HG03175 (cell line): ENCODE results near the gene ASAH2B.
"Not testable (repeated sequence)": the region's sequence is repeated elsewhere in the genome, so short reads cannot be mapped to it uniquely, and the experiment has no call there.

Experiments
- ATAC-seq: cut with Tn5 transposase; IDR thresholded peaks from one replicate; pipeline ENCODE4 v1.9.1; 2021; ENCODE audit warnings: mild to moderate bottlenecking, moderate library complexity; ENCODE audit not compliant: unreplicated experiment

Gene ASAH2B

DNA sequence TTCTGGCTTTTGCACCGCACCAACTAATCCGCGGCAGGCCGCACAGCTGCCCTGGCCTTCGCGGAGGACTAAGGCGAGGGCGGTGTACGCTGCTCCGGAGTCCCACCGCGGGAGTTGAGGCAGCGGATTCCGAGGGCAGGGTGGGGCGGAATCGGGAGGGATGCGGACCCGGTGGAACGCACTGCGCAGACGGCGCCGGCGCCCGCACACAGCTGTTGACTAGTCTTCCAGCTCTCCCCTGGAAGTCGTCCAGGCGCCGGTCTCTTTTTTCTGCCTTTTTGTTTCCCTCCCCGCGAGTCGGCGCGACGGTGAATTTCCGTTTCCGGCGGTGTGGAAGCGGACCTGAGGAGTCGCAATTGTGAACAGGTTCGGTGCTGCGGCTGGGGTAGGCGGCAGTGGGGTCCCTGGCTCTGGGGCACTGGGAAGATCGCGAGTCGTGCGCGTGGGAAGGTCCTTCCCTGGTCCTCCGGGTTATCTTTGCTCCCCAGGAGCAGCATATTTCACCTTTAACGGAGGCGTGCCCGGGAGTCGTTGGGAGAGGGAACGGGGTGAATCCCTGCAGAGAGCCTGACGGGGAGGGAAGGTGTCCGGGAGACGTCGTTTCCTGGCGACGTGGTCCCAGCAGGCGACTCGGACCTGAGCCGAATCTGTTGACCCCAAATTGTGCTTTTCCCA is at the start of gene ASAH2B:
Gene ASAH2B, plus strand, starts transcription at position 319 of the 675 bp plus-strand sequence. CDS start 5,195 bp downstream, outside the sequence.
- peak; percentile 84 for ATAC-seq

DNA sequence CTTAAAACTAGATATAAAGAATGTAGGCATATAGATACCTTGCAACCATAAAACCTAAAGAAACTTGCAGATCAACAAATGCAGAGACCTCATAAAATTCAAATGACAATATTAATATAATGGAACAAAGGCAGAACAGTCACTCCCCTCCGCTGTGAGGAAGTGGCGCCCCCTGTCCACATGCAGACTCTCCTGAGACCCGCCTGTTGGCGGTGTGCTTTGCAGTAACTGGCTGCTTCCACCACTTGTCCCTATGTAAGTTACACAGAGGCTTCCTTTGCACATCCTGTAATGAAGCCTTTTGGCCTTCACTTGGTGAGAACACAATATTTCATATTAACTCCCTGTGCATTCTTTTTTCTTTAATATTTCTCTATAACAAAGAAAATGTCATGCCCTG is 41.9 kb upstream of the ASAH2B start:
- not testable (repeated sequence) for ATAC-seq

DNA sequence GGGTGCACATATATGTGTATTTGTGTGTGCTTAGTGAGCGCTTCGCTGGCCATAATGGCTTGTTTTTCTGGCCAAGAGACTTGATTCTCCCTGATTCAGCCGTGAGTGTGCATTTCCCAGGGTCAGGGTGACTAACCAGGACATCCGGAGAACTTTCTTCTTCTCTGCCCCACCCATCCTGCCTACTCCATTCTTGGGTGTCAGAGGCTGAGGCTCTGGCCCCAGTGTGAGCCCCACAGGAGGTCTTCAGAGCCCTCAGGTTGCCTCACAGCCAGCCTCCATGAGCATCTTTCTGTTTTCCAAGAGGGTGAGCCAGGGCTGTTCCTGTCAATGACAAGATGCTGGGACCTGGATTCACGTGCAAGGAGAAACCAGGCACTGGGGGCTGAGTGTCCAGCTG is 37.8 kb upstream of the ASAH2B start:
- not testable (repeated sequence) for ATAC-seq

DNA sequence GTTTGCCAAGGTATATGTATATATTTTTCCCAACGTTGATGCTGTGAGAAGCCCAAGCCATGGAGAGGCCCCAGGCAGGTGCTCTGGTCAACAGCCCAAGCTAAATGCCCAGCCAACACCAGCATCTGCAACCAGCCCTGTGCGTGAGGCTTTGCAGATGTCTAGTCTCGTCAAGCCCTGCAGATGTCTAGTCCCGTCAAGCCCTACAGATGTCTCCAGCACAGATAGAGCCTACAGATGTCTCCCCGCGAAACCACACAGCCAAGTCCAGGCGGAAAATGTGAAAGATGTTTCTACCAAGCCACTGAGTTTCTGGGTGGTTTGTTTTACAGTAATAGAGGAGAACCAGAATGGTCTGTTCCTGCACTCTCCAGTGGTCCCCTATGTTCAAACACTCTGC is 36.7 kb upstream of the ASAH2B start:
- ATAC-seq: not testable (repeated sequence)

DNA sequence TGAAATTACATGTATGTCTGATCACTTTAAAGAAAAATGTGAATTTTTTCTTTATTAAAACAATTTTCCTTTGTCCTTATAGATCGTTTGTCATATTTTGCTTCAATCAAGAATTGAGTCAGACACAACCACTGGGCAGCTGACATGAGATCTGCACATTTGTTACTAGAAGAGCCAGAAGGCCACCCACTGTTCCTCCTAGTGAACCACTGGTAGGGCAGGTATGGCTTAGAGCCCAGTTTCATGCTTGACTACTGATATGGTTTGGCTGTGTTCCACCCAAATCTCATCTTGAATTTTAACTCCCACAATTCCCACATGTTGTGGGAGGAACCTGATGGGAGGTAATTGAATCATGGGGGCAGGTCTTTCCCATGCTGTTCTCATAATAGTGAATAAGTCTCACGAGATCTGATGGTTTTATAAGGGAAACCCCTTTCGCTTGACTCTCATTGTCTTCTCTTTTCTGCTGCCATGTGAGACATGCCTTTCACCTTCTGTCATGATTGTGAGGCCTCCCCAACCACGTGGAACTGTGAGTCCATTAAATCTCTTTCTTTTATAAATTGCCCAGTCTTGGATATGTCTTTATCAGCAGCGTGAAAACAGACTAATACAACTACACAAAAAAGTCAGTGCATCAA is 35.2 kb upstream of the ASAH2B start:
- not testable (repeated sequence) for ATAC-seq

DNA sequence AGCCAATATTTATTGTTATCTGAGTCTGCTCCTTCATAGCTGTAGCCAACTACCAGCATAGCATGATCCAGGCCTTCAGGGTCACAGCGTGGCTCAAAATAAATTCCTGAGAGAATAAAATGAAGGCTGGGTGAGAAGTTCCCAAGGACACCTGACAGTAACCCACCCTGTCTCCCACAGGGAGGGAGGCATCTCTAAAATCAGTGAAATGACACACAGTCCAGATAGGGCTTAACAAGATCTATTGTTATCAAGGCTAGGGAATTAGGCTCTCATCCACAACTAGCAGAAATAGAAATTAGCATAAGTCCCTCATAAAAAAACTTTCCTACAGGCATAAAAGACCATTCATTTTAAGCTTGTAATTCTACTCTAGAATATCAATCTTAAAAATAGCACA is 33.7 kb upstream of the ASAH2B start:
- ATAC-seq: not testable (repeated sequence)

DNA sequence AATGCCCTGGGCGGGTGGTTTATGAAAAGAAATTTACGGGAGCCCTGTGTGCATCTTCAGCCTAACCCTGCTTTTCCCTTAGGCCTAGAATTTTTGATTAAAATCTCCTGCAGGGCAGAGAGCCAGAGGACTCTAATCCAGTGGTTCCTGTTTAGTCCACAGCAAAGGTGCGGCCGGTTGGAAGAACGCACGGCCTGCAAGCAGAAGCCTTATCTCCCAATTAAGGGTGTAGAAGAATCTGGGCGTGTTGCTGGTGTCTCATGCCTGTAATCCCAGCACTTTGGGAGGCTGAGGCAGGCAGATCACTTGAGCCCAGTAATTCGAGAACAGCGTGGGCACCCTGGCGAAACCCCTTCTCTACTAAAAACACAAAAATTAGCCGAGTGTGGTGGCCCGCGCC is 29.5 kb upstream of the ASAH2B start:
- ATAC-seq: not testable (repeated sequence)

DNA sequence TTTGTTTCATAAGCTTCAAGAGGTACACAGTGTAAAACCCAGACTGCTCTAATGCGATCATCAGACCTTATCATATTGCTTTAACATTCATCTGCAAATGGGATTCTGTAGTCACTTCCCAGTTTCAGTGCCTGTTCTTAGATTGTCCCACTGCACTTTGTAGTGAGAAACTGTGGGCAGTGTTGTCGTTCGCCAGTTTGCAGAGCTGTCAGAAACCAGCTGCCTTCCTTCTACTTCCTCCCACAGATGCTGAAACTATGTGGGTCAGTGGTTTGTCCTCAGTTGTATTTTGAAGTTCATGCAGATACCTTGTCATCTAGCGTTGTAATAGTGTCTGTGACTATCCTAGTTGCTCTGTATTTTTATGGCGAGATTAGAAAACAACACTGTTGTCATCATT is 15.9 kb upstream of the ASAH2B start:
- not testable (repeated sequence) for ATAC-seq

DNA sequence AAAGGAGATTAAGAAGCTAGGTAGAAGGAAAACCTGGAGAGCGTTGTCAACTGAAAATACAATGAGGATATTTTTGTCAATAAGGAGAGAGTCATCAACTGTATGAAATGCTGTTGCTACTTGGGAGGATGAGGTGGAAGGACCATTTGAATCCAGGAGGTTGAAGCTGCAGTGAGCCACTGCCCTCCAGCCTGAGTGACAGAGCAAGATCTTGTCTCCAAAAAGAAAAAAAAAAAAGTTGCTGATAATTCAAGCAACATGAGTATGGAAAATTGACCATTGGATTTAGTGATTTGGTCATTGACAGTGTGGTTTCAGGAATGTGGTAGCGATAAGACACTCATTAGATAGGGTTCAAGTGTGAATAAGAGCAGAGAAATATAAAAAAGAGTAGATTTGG is 11.6 kb upstream of the ASAH2B start:
- ATAC-seq: not testable (repeated sequence)

DNA sequence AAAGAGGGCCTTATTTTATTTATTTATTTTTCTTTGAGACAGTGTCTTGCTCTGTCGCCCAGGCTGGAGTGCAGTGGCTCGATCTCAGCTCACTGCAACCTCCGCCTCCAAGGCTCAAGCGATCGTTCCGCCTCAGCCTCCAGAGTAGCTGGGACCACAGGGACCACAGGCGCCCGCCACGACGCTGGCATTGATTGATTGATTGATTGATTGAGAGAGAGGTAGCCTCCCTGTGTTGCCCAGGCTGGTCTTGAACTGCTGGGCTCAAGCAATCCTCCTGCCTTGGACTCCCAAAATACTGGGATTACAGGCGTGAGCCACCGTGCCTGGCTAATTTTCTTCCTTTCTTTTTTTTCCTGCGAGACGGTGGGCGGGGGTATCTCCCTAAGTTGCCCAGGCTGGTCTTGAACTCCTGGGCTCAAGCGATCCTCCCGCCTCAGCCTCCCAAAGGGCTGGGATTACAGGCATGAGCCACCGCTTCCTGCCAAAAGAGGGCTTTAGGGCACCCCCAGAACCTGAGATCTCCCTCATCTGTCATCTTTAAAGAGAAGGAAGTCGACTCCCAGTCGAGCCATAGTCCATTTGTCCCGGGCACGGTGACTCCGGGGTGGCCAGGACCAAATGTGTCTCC is 634 bp upstream of the ASAH2B start:
- not testable (repeated sequence) for ATAC-seq

DNA sequence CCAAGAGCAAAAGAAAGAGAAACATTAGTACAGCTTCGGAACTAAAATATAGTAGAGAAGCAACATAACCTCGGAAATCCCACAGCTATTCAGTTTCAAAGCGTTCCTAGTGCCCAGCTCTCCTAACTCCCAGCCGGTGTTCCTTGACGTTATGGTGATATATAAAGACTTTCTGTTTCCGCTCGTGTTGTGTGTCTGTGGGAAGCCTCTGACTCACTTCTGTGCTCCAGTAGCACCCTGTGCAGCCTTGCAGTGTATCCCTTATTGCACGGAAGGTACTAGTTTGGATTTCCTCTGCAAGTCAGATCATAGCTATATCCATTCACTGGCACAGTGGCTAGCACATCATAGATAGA is 535 bp downstream of the ASAH2B start:
- peak; percentile 33 for ATAC-seq

DNA sequence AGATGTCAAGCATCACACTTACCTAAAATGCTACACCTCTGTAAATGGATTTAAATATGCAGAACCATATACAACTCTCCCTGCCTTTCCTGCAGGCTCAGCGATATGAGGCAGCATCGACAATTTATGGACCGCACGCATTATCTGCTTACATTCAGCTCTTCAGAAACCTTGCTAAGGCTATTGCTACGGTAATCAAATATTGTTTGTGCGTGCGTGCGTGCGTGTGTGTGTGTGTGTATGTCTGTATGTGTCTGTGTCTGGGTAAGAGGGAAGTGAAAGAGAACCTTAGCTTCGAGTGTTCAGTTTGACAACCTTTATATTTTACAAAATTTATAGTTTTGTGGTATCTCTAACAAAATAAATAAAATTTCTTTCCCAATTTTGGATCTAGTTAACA is 3.1 kb downstream of the ASAH2B start:
- ATAC-seq: not testable (repeated sequence)

DNA sequence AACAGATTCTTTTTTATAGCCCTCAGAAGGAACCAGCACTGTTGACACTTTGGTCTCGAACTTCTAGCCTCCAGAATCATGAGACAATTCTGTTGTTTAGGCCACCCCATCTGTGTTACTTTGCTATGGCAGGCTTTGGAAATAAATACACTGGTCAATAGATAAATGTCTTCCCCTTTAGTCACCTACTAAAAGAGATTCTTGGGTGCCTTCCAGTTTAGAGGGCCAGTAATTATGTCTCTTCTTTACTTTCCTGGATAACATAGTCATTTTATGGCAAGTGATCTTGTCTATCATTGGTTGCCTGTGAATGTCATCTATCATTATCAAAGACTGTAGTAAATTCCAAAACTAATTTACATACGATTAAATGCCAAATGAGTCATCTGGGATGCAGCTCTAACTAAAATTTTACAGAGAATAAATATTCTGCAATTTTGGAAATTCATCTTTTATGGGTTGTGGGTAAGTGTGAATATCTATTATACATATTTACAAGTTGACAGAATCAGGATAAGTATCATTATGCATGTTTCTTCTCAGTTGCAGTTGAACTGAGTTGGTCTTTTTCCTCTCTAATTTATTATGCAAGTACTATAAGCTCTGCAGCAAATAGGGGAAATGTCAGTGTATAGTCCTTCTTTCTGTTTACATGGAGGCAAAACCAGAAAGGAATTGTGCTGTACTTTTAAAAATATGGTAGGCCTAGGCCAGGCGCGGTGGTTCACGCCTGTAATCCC is 27.2 kb downstream of the ASAH2B start:
- ATAC-seq: not testable (repeated sequence)

DNA sequence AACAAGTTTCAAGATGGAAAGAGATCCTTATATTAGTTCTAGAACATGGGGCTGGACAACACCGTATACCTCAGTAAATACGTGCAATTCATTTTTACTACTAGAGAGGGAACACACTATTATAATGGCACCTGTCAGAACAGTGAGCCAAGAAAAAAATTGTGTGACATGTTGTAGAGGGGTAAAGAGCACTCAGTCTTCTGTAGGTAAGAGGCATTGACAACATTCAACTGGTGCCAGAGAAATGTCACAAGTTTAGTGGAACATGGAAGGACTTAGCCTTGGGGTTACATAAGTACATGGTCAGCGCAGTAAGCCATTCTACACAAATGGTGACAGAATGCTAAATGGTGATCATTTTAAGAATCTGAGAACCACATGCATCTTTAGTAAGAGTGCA is 32.3 kb downstream of the ASAH2B start:
- ATAC-seq: not testable (repeated sequence)

DNA sequence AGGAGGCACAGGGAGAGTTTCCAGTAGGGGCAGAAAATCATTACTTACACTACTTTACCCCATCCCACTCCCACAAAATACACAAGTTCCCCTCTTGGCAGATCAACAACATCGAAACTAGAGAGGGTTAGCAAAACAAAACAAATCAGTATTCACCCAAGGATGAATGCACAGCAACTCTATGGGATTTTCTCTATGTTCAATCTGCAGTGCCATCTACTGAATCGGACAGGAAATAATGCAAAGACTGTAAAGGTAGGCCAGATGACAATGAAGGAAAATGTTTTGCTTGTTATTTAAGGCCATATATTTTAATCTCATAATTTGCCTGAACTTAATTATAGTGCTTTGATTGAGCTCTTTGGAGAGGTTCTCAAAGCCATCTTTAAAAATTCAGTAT is 35.1 kb downstream of the ASAH2B start:
- ATAC-seq: not testable (repeated sequence)

DNA sequence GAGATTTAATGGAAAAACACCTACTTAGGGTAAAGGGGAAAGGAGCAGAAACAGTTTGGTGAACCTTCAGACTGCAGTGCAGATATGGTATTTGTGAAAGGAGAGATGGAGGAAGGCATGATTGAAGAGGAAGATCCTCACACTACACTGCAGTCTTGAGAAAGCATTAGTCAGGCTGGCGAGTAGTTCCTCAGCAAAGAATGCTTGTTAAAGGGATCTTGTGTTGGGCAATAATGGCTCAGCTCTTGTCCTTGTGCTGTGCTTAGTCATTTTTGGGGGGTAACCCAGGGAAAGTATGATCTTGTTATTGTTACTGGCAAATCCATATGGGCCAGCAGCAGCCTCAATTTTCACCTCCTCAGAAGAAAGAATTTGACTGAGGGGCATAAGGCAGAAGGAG is 40.3 kb downstream of the ASAH2B start:
- ATAC-seq: not testable (repeated sequence)

DNA sequence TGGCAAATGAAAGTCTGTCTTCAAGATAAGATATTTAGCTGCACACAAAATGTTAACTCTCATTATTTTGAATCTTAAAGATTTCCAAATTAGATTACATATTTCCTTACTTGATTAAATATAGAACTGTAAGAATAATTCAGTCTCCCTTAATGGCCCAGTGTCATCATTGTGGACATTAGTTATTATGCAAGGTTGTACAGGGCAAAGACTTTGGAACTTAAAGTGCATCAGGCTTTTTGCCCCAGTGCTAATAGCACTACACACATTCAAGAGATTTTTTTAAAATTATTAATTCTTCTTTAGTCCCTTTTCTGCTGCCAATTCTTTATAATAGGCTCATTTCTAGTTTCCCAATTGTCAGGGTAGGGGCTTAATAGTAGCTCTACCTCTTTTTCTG is 42.3 kb downstream of the ASAH2B start:
- not testable (repeated sequence) for ATAC-seq

DNA sequence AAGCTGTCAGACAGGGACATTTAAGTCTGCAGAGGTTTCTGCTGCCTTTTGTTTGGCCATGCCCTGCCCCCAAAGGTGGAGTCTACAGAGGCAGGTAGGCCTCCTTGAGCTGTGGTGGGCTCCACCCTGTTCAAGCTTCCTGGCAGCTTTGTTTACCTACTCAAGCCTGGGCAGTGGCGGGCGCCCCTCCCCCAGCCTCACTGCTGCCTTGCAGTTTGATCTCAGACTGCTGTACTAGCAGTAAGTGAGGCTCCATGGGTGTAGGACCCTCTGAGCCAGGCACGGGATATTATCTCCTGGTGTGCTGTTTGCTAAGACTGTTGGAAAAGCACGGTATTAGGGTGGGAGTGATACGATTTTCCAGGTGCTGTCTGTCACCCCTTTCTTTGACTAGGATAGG is 48.2 kb downstream of the ASAH2B start:
- ATAC-seq: not testable (repeated sequence)

DNA sequence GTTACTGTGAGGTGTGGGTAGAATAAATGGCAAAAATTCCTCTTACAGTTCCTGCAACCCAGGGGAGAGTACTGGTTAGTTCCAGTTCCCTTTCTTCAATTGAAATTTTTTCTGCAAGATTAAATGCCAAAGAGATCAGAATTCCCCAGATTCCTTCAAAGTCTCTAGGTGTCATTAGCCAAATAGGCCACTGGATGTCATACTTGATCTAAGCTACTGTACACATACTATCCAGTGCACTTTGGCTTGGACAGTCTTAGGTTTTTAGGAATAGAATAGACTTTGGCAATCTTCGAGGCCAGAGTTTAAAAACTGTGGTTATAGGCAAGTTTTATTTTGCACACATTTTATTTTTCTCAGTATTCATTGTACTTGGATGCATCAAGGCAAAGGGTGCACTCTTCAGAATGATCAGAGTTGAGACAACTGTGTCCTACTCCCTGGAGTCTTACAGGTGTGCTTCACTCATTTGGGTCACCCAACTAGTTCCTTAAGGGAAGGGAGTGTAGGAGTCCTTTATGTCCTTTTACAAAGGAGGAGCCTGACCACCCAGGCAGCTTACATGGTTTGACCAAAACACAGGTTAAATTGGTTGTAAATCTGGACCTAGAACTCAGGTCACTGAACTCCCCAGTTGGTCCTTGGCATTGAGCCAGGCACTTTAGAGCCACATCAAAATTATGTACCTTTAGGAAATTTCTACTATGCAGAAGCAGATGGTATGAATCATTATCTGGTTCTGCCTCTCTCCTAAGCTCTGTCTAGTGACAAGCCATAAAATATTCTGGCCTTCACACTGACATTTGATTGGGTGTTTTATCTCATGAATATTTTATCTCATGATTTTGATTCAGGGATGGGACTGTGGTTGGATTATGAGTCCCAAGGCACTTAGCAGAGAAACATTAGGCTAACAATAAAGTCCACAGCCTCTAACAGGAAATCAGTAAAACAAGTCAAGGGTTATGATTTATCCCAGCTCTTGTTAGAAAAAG is 49.5 kb downstream of the ASAH2B start:
- ATAC-seq: no peak

DNA sequence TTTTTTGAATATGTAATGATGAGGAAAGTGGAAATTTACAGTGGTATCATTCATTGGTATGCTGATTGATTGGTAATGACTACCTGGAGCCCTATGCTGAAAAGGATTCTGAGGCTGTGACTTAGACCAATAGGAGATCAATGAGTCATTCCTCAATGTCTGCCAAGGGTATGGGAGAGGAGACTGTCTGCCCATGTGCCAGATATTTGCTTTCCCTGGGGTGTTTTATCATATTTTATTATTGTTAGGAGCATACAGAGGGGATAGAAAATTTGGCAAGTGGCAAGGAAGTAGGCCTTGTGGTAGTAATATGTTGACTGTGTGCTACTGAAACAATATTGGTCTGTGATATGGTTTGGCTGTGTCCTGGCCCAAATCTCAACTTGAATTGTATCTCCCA is 54.8 kb downstream of the ASAH2B start:
- no peak for ATAC-seq
